Transverse colon (tissue), 4 donors: ENCODE results near the gene ARFGAP3. TPM values are rescaled to one million over a fixed set of nuclear protein-coding genes. Genes with fewer than 3 reads are reported as not detected.

Experiments used
- DNase-seq: peaks from one replicate; pipeline ENCODE4 v3.0.0-alpha.2; 2019
- H3K27ac ChIP-seq, 4 donors: fragments of 200-600 bp; sonication (generic); 2 replicates each; pipeline ENCODE4 v1.5.1; 2016 to 2018; ENCODE audit warnings: inconsistent platforms in 4 of 4
- H3K27me3 ChIP-seq: fragments of 200-600 bp; sonication (generic); 2 replicates; pipeline ENCODE4 v1.5.1; 2017; ENCODE audit warnings: inconsistent platforms
- H3K36me3 ChIP-seq, 4 donors: fragments of 200-600 bp; sonication (generic); 2 replicates each; pipeline ENCODE4 v1.5.1; 2017 to 2019; ENCODE audit warnings: inconsistent platforms in 4 of 4
- H3K4me1 ChIP-seq, 4 donors: fragments of 200-600 bp; sonication (generic); 2 replicates each; pipeline ENCODE4 v1.5.1; 2017 to 2020; ENCODE audit warnings: inconsistent platforms in 4 of 4
- H3K4me3 ChIP-seq, 4 donors: fragments of 200-600 bp; sonication (generic); 1 replicate in 1 of 4; 2 replicates in 3 of 4; pipeline versions ENCODE4 v1.5.1 to v1.6.1; 2017 to 2019; ENCODE audit warnings: inconsistent platforms in 4 of 4
- H3K9me3 ChIP-seq, 2 donors: fragments of 200-600 bp; sonication (generic); 2 replicates each; pipeline ENCODE4 v1.5.1; 2017 to 2019; ENCODE audit warnings: inconsistent platforms in 2 of 2
- CTCF ChIP-seq, 5 experiments: fragments of 200-600 bp in 3 of 5; fragments of 450-650 bp in 2 of 5; sonication (generic) in 3 of 5; IDR thresholded peaks; 1 replicate in 2 of 5; 2 replicates in 3 of 5; pipeline ENCODE4 v1.5.1; 2016 to 2017; ENCODE audit warnings: antibody characterized with exemption in 5 of 5, inconsistent platforms in 3 of 5, mild to moderate bottlenecking in 2 of 5, moderate library complexity in 1 of 5
- EP300 ChIP-seq: sonication (generic); formaldehyde crosslinking; IDR thresholded peaks from one replicate; pipeline ENCODE4 v1.6.1; 2017; ENCODE audit warnings: antibody characterized with exemption, low read depth
- POLR2A ChIP-seq: fragments of 450-650 bp; IDR thresholded peaks from one replicate; pipeline ENCODE4 v1.6.1; 2016; ENCODE audit warnings: antibody characterized with exemption, mild to moderate bottlenecking, moderate library complexity
- POLR2AphosphoS5 ChIP-seq, 3 donors: sonication (generic); formaldehyde crosslinking; IDR thresholded peaks; one replicate each; pipeline ENCODE4 v1.6.1; 2016; ENCODE audit warnings: antibody characterized with exemption in 3 of 3
- WGBS, 2 donors: methylation state at CpG; one replicate each; pipeline ENCODE4 v1.1.5; 2018; ENCODE audit warnings: low coverage in 1 of 2; 5-methylcytosine and 5-hydroxymethylcytosine counted together
- in situ Hi-C, 4 donors: fragments of 200-750 bp; cut with MboI; loops; one replicate each; pipeline versions ENCODE4 v1.15.0 to v1.15.1; 2017; ENCODE audit warnings: low sequenced_read_pairs in 3 of 4, low pct_ligation_motif_present in 1 of 4, low pct_unique_long_range_greater_than_20kb in 1 of 4
- intact Hi-C: fragments of 100-400 bp; cut with DNase I; formaldehyde crosslinking; loops from one replicate; pipeline ENCODE4 v1.15.1; 2023; ENCODE audit warnings: low total_unique reads
- total RNA-seq, 4 donors: library from RNA; depleted of rRNA; stranded (reverse); fragments of >200 nt; gene quantifications; one replicate each; pipeline ENCODE4 v1.1.0, GENCODE V29; 2016

The ARFGAP3 gene
- total RNA-seq, 4 donors from 2014 or later = 24.3 to 43.5 (median 33.3) TPM

GRCh38 chr22:42803389-42803788 is 53.7 kb downstream of the ARFGAP3 start:
- intact Hi-C loops = no loop called here
- H3K9me3 ChIP-seq = no peaks in the 10 kb centered on the region
- H3K4me3 ChIP-seq = no peak overlapping the region
- no peaks in the 10 kb centered on the region for H3K4me1 ChIP-seq
- in situ Hi-C loops = no loop called here
- TF ChIP-seq EP300 = no peak
- no peak for TF ChIP-seq CTCF (IDR thresholded peaks at IDR 0.05)
- no peak for TF ChIP-seq POLR2AphosphoS5 (IDR thresholded peaks at IDR 0.05)
- no peak for TF ChIP-seq POLR2A
- no peaks in the 10 kb centered on the region for H3K27me3 ChIP-seq
- no peak for DNase-seq
- WGBS, 2 donors = 95% methylated on average over 7 of the region's 7 CpGs; no CpG with 5 or more reads in 1 of the 2 donors
- H3K27ac ChIP-seq = no peak overlapping the region
- peaks cover 0 to 40% (median 11%) of the 10 kb centered on the region in 4 donors for H3K36me3 ChIP-seq

- H3K27ac ChIP-seq = no peak overlapping the region
- no peaks in the 10 kb centered on the region for H3K27me3 ChIP-seq
- H3K4me3 ChIP-seq = no peak overlapping the region
- no peak for DNase-seq
- WGBS, 2 donors = 95 to 100% methylated on average over 3 to 11 of the region's 12 CpGs
- intact Hi-C loops = no loop called here
- H3K4me1 ChIP-seq = no peaks in the 10 kb centered on the region
- no peaks in the 10 kb centered on the region for H3K9me3 ChIP-seq
- no peak for TF ChIP-seq POLR2AphosphoS5 (IDR thresholded peaks at IDR 0.05)
- TF ChIP-seq CTCF (IDR thresholded peaks at IDR 0.05) = no peak
- no peak for TF ChIP-seq POLR2A
- TF ChIP-seq EP300 = no peak
- H3K36me3 ChIP-seq = peaks cover 0 to 24% (median 2%) of the 10 kb centered on the region in 4 donors
- in situ Hi-C loops = no loop called here
These were observed 55.6 kb downstream of the ARFGAP3 start for GRCh38 chr22:42801252-42802080.

GRCh38 chr22:42800451-42801251 is 56.4 kb downstream of the ARFGAP3 start:
- intact Hi-C loops = no loop called here
- no peak overlapping the region for H3K27ac ChIP-seq
- WGBS, 2 donors = 93% methylated on average over 9 of the region's 9 CpGs; no CpG with 5 or more reads in 1 of the 2 donors
- in situ Hi-C loops = no loop called here
- H3K9me3 ChIP-seq = no peaks in the 10 kb centered on the region
- H3K27me3 ChIP-seq = no peaks in the 10 kb centered on the region
- no peak for DNase-seq
- H3K4me3 ChIP-seq = no peak overlapping the region
- H3K36me3 ChIP-seq = peaks cover 0 to 17% (median 0%) of the 10 kb centered on the region in 4 donors
- TF ChIP-seq POLR2AphosphoS5 (IDR thresholded peaks at IDR 0.05) (no peak), POLR2A (no peak), EP300 (no peak), CTCF (IDR thresholded peaks at IDR 0.05) (no peak)
- H3K4me1 ChIP-seq = no peaks in the 10 kb centered on the region
